Calu3 (cell line): ENCODE data around the gene STXBP4. TPM values are rescaled to one million over a fixed set of nuclear protein-coding genes. Genes with fewer than 3 reads are reported as not detected.

Experiments used
- BruUV-seq: library from RNA; stranded (reverse); fragments of 400-500 nt; replicated peaks from 2 replicates; lab custom pipeline; 2021; lab: Mats Ljungman, UMichigan
- CTCF ChIA-PET: fragments of 300-600 bp; sonication (Branson Sonifier 250); formaldehyde crosslinking; loops from one replicate; lab custom pipeline; 2022; ENCODE audit warnings: antibody characterized with exemption; lab: Charles Lee
- DNase-seq: peaks from one replicate; pipeline ENCODE4 v3.0.0; 2022
- H3K27ac Mint-ChIP-seq: one replicate; pipeline ENCODE4 v1.8.0; 2022; ENCODE audit warnings: mixed read lengths; ENCODE audit not compliant: unreplicated experiment
- H3K27me3 Mint-ChIP-seq: one replicate; pipeline ENCODE4 v1.8.0; 2022; ENCODE audit warnings: mixed read lengths; ENCODE audit not compliant: unreplicated experiment
- H3K36me3 Mint-ChIP-seq: one replicate; pipeline ENCODE4 v1.8.0; 2022; ENCODE audit warnings: mild to moderate bottlenecking, moderate library complexity, mixed read lengths; ENCODE audit not compliant: insufficient read depth, unreplicated experiment
- H3K4me1 Mint-ChIP-seq: one replicate; pipeline ENCODE4 v1.8.0; 2022; ENCODE audit warnings: mild to moderate bottlenecking, low read depth, mixed read lengths; ENCODE audit not compliant: unreplicated experiment
- H3K4me3 Mint-ChIP-seq: one replicate; pipeline ENCODE4 v1.8.0; 2022; ENCODE audit warnings: mild to moderate bottlenecking, low read depth, moderate library complexity, mixed read lengths; ENCODE audit not compliant: unreplicated experiment
- H3K9me3 Mint-ChIP-seq: one replicate; pipeline ENCODE4 v1.8.0; 2022; ENCODE audit warnings: low read depth, mixed read lengths; ENCODE audit not compliant: unreplicated experiment
- CTCF ChIP-seq: fragments of 200-600 bp; IDR thresholded peaks from one replicate; pipeline ENCODE4 v1.8.0; 2022; ENCODE audit warnings: antibody characterized with exemption; ENCODE audit not compliant: unreplicated experiment
- intact Hi-C: fragments of 100-400 bp; cut with micrococcal nuclease; formaldehyde crosslinking; loops from one replicate; pipeline ENCODE4 v1.10.0; 2022; ENCODE audit not compliant: unreplicated experiment
- total RNA-seq: library from RNA; stranded (reverse); gene quantifications from 2 replicates; pipeline ENCODE4 v1.2.3, GENCODE V29; 2022

The STXBP4 gene
- total RNA-seq, 1 experiment from 2014 or later: 9.2 TPM

DNA sequence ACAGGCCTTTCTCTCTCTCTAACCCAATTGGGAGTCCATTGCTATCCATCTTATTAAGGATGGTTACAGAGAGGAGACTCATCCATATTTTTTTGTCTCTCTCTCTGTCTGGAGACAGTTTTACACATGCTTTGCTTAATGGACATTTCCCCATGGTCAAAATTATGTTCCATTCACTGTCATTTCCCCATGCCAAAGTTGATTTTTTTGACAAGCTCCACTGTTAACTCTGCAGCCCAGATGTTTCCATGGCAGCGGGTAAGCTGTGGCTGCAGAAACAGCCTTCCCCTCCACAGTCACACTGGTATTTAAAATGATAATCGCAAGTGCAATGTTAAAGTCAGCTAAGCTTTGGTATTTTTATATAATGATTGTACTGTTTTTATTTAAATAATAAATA, 232.3 kb downstream of the STXBP4 start:
- Mint-ChIP-seq H3K9me3 (peaks cover 2% of the 10 kb centered on the region), H3K27ac (no peak overlapping the region), H3K4me3 (no peak overlapping the region), H3K27me3 (no peaks in the 10 kb centered on the region), H3K36me3 (no peaks in the 10 kb centered on the region), H3K4me1 (no peaks in the 10 kb centered on the region)
- no peak for TF ChIP-seq CTCF
- CTCF ChIA-PET: no interaction called here
- no TSS peak for BruUV-seq
- intact Hi-C loops: no loop called here
- no peak for DNase-seq

GRCh38 chr17:55201308-55201932, 232.9 kb downstream of the STXBP4 start:
- H3K9me3 Mint-ChIP-seq: peaks cover 2% of the 10 kb centered on the region
- intact Hi-C loops: no loop called here
- no TSS peak for BruUV-seq
- H3K27ac Mint-ChIP-seq: no peak overlapping the region
- H3K4me3 Mint-ChIP-seq: no peak overlapping the region
- TF ChIP-seq CTCF: no peak
- no peak for DNase-seq
- no peaks in the 10 kb centered on the region for H3K4me1 Mint-ChIP-seq
- H3K36me3 Mint-ChIP-seq: no peaks in the 10 kb centered on the region
- H3K27me3 Mint-ChIP-seq: no peaks in the 10 kb centered on the region
- CTCF ChIA-PET: no interaction called here

DNA sequence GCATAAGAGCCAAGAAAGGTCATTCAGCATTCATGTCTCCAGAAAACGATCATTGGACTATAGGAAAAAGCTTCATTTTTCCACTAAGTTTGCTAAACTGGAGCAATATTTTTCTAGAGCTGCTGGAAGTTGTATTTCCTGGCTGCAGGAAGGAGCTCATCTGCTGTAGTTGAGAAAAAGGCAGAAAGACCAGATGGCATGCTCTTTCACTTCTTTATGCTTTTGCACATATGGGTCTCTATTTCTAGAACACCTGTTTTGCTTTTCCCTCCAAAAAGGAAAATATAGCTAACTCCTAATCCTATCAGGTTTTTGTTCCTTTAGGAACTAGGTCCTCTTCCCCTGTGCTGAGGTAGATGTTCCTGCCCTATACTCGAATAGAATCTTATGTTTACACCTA, 234.3 kb downstream of the STXBP4 start:
- no TSS peak for BruUV-seq
- TF ChIP-seq CTCF: no peak
- H3K27me3 Mint-ChIP-seq: no peaks in the 10 kb centered on the region
- no peaks in the 10 kb centered on the region for H3K36me3 Mint-ChIP-seq
- intact Hi-C loops: no loop called here
- CTCF ChIA-PET: no interaction called here
- H3K4me3 Mint-ChIP-seq: no peak overlapping the region
- H3K27ac Mint-ChIP-seq: no peak overlapping the region
- DNase-seq: no peak
- H3K4me1 Mint-ChIP-seq: no peaks in the 10 kb centered on the region
- peaks cover 2% of the 10 kb centered on the region for H3K9me3 Mint-ChIP-seq

DNA sequence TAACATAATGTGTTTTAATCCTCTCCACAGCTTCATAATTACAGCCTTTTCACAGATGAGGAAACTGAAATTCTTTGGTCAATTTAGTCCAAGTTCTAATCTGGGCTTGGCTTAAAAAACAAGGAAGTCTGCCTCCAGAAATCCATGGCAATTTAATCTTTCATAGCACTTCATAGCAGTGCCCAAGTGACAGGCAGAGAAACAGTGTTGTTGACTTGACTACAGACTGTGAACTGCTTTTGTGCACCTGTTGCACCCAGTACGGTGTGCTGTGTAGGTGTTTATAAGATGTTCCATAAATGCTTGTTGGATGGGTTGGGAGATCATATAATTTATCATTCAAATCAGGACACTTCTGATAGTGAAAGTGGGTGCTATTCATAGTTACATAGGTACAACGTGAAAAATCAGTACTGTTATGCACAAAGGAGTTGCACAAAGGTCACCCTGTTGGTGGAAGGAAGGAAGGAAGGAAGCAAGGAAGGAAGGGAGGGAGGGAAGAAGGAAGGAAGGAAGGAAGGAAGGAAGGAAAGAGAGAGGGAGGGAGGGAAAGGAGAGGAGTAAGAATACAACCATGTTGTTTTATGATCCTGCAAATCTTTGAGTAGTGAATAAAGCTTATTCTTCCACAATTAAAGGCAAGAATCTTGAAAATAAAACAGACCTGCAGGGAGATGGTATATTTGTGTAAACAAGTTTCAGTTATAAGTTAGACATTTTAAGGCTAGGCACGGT, 239.7 kb downstream of the STXBP4 start:
- CTCF ChIA-PET: no interaction called here
- no peaks in the 10 kb centered on the region for H3K27me3 Mint-ChIP-seq
- no peak for DNase-seq
- intact Hi-C loops: no loop called here
- H3K4me3 Mint-ChIP-seq: no peak overlapping the region
- H3K4me1 Mint-ChIP-seq: no peaks in the 10 kb centered on the region
- no peaks in the 10 kb centered on the region for H3K9me3 Mint-ChIP-seq
- H3K36me3 Mint-ChIP-seq: no peaks in the 10 kb centered on the region
- no TSS peak for BruUV-seq
- TF ChIP-seq CTCF: no peak
- H3K27ac Mint-ChIP-seq: no peak overlapping the region
